ENCODE measurements around the gene PRR20E. TPM values are rescaled to one million over a fixed set of nuclear protein-coding genes. Genes with fewer than 3 reads are reported as not detected.
"Not testable (repeated sequence)": the region's sequence is repeated elsewhere in the genome, so short reads cannot be mapped to it uniquely, and the experiment has no call there.

PRR20E gene
- not detected for total RNA-seq

GRCh38 chr13:57166897-57167296, at the start of gene PRR20E:
PRR20E (plus strand) TSS chr13:57167197; CDS start chr13:57167584, 387 bp downstream.
- DNase-seq; H3K4me1 Mint-ChIP-seq; H3K36me3 Mint-ChIP-seq (ENCODE audit: low read depth); CTCF ChIA-PET; H3K27ac Mint-ChIP-seq; H3K9me3 Mint-ChIP-seq; POLR2A ChIA-PET; H3K27me3 Mint-ChIP-seq; H3K4me3 Mint-ChIP-seq: not testable (repeated sequence)

GRCh38 chr13:57123681-57124080, 43.3 kb upstream of the PRR20E start:
- H3K27ac Mint-ChIP-seq: no peak overlapping the region
- H3K9me3 Mint-ChIP-seq: peaks cover 7% of the 10 kb centered on the region
- no peaks in the 10 kb centered on the region for H3K4me1 Mint-ChIP-seq
- CTCF ChIA-PET: no interaction called here
- H3K27me3 Mint-ChIP-seq: no peaks in the 10 kb centered on the region
- no peak for DNase-seq
- H3K4me3 Mint-ChIP-seq: no peak overlapping the region
- no peaks in the 10 kb centered on the region for H3K36me3 Mint-ChIP-seq (ENCODE audit: low read depth)
- POLR2A ChIA-PET: no interaction called here

GRCh38 chr13:57128909-57129308, 38.1 kb upstream of the PRR20E start:
- Mint-ChIP-seq H3K27ac (no peak overlapping the region), H3K36me3 (ENCODE audit: low read depth) (no peaks in the 10 kb centered on the region), H3K4me3 (no peak overlapping the region), H3K4me1 (no peaks in the 10 kb centered on the region), H3K27me3 (no peaks in the 10 kb centered on the region), H3K9me3 (peaks cover 6% of the 10 kb centered on the region)
- ChIA-PET CTCF (no interaction called here), POLR2A (no interaction called here)
- no peak for DNase-seq

GRCh38 chr13:57136093-57136492, 30.9 kb upstream of the PRR20E start:
- H3K27ac Mint-ChIP-seq: no peak overlapping the region
- no peak overlapping the region for H3K4me3 Mint-ChIP-seq
- H3K4me1 Mint-ChIP-seq: no peaks in the 10 kb centered on the region
- H3K9me3 Mint-ChIP-seq: peaks cover 12% of the 10 kb centered on the region
- H3K27me3 Mint-ChIP-seq: no peaks in the 10 kb centered on the region
- no peak for DNase-seq
- ChIA-PET CTCF (no interaction called here), POLR2A (no interaction called here)
- no peaks in the 10 kb centered on the region for H3K36me3 Mint-ChIP-seq (ENCODE audit: low read depth)

GRCh38 chr13:57137585-57137984, 29.4 kb upstream of the PRR20E start:
- H3K27ac Mint-ChIP-seq: no peak overlapping the region
- POLR2A ChIA-PET: no interaction called here
- H3K9me3 Mint-ChIP-seq: peaks cover 12% of the 10 kb centered on the region
- CTCF ChIA-PET: no interaction called here
- no peaks in the 10 kb centered on the region for H3K27me3 Mint-ChIP-seq
- H3K4me1 Mint-ChIP-seq: no peaks in the 10 kb centered on the region
- DNase-seq: no peak
- no peak overlapping the region for H3K4me3 Mint-ChIP-seq
- no peaks in the 10 kb centered on the region for H3K36me3 Mint-ChIP-seq (ENCODE audit: low read depth)

- no peak overlapping the region for H3K27ac Mint-ChIP-seq
- no peak overlapping the region for H3K4me3 Mint-ChIP-seq
- H3K4me1 Mint-ChIP-seq: no peaks in the 10 kb centered on the region
- CTCF ChIA-PET: no interaction called here
- DNase-seq: no peak
- no peaks in the 10 kb centered on the region for H3K27me3 Mint-ChIP-seq
- peaks cover 8% of the 10 kb centered on the region for H3K9me3 Mint-ChIP-seq
- POLR2A ChIA-PET: no interaction called here
- no peaks in the 10 kb centered on the region for H3K36me3 Mint-ChIP-seq (ENCODE audit: low read depth)
These were observed 28.0 kb upstream of the PRR20E start for GRCh38 chr13:57138988-57139387.

- H3K4me1 Mint-ChIP-seq; CTCF ChIA-PET; H3K4me3 Mint-ChIP-seq; DNase-seq; H3K27ac Mint-ChIP-seq; H3K9me3 Mint-ChIP-seq; POLR2A ChIA-PET; H3K27me3 Mint-ChIP-seq; H3K36me3 Mint-ChIP-seq (ENCODE audit: low read depth): not testable (repeated sequence)
These were observed 27.2 kb upstream of the PRR20E start for GRCh38 chr13:57139781-57140180.

- H3K4me1 Mint-ChIP-seq; H3K9me3 Mint-ChIP-seq; H3K36me3 Mint-ChIP-seq (ENCODE audit: low read depth); H3K4me3 Mint-ChIP-seq; H3K27me3 Mint-ChIP-seq; CTCF ChIA-PET; DNase-seq; POLR2A ChIA-PET; H3K27ac Mint-ChIP-seq: not testable (repeated sequence)
These were observed 26.6 kb upstream of the PRR20E start, which contains the start of gene PRR20A for GRCh38 chr13:57140235-57140968. PRR20A (plus strand) TSS chr13:57140918; CDS start chr13:57141305, 387 bp downstream.

GRCh38 chr13:57147188-57147587, 19.8 kb upstream of the PRR20E start, which contains the start of gene PRR20B:
PRR20B (plus strand) TSS chr13:57147488; CDS start chr13:57147875, 387 bp downstream.
- POLR2A ChIA-PET; H3K9me3 Mint-ChIP-seq; H3K4me1 Mint-ChIP-seq; H3K27me3 Mint-ChIP-seq; H3K36me3 Mint-ChIP-seq (ENCODE audit: low read depth); H3K27ac Mint-ChIP-seq; DNase-seq; CTCF ChIA-PET; H3K4me3 Mint-ChIP-seq: not testable (repeated sequence)

GRCh38 chr13:57148106-57148505, 18.9 kb upstream of the PRR20E start:
- POLR2A ChIA-PET; H3K36me3 Mint-ChIP-seq (ENCODE audit: low read depth); CTCF ChIA-PET; H3K4me1 Mint-ChIP-seq; H3K4me3 Mint-ChIP-seq; H3K27ac Mint-ChIP-seq; H3K9me3 Mint-ChIP-seq; H3K27me3 Mint-ChIP-seq; DNase-seq: not testable (repeated sequence)

GRCh38 chr13:57153761-57154160, 13.2 kb upstream of the PRR20E start, which contains the start of gene PRR20C:
PRR20C (plus strand) TSS chr13:57154061; CDS start chr13:57154448, 387 bp downstream.
- H3K27me3 Mint-ChIP-seq; H3K4me1 Mint-ChIP-seq; H3K4me3 Mint-ChIP-seq; CTCF ChIA-PET; H3K27ac Mint-ChIP-seq; POLR2A ChIA-PET; H3K9me3 Mint-ChIP-seq; DNase-seq; H3K36me3 Mint-ChIP-seq (ENCODE audit: low read depth): not testable (repeated sequence)

GRCh38 chr13:57160332-57160731, 6.7 kb upstream of the PRR20E start, which contains the start of gene PRR20D:
PRR20D (plus strand) TSS chr13:57160632; CDS start chr13:57161019, 387 bp downstream.
- POLR2A ChIA-PET; CTCF ChIA-PET; H3K27me3 Mint-ChIP-seq; H3K27ac Mint-ChIP-seq; DNase-seq; H3K4me3 Mint-ChIP-seq; H3K36me3 Mint-ChIP-seq (ENCODE audit: low read depth); H3K9me3 Mint-ChIP-seq; H3K4me1 Mint-ChIP-seq: not testable (repeated sequence)

- no peak overlapping the region for H3K27ac Mint-ChIP-seq
- H3K4me3 Mint-ChIP-seq: no peak overlapping the region
- H3K4me1 Mint-ChIP-seq: no peaks in the 10 kb centered on the region
- no peaks in the 10 kb centered on the region for H3K27me3 Mint-ChIP-seq
- CTCF ChIA-PET: no interaction called here
- DNase-seq: no peak
- POLR2A ChIA-PET: no interaction called here
- no peaks in the 10 kb centered on the region for H3K9me3 Mint-ChIP-seq
- H3K36me3 Mint-ChIP-seq (ENCODE audit: low read depth): no peaks in the 10 kb centered on the region
These were observed 24.7 kb downstream of the PRR20E start for GRCh38 chr13:57191667-57192066.

GRCh38 chr13:57212989-57213388, 46.0 kb downstream of the PRR20E start:
- Mint-ChIP-seq H3K36me3 (ENCODE audit: low read depth) (no peaks in the 10 kb centered on the region), H3K4me1 (no peaks in the 10 kb centered on the region), H3K4me3 (no peak overlapping the region), H3K9me3 (peaks cover 3% of the 10 kb centered on the region), H3K27ac (no peak overlapping the region), H3K27me3 (no peaks in the 10 kb centered on the region)
- no peak for DNase-seq
- CTCF ChIA-PET: no interaction called here
- POLR2A ChIA-PET: no interaction called here

Measured in activated CD4-positive, alpha-beta T cell treated with anti-CD3 and anti-CD28 coated beads, Interleukin-2, amount 10 ng/mL, durations not matched to agents 7 days and 5 days (primary cell).